IMR-90 (cell line): ENCODE data around the gene FAM149B1. TPM values are rescaled to one million over a fixed set of nuclear protein-coding genes. Genes with fewer than 3 reads are reported as not detected.

Experiments used
- ATAC-seq: fragments of 200-7000 bp; cut with Tn5 transposase; 2 replicates; pipeline ENCODE4 v1.9.1; 2020; ENCODE audit warnings: low read depth, mild to moderate bottlenecking, moderate library complexity
- BruUV-seq: library from RNA; stranded (reverse); fragments of 400-500 nt; replicated peaks from 2 replicates; lab custom pipeline; 2021; lab: Mats Ljungman, UMichigan
- CTCF ChIA-PET: fragments of 300-600 bp; formaldehyde crosslinking; extraction: SDS; loops from one replicate; lab custom pipeline; 2021; ENCODE audit warnings: antibody characterized with exemption; lab: Yijun Ruan, JAX
- POLR2A ChIA-PET: fragments of 300-600 bp; sonication (Branson Sonifier 250); formaldehyde crosslinking; loops from one replicate; lab custom pipeline; 2022; ENCODE audit warnings: antibody characterized with exemption; ENCODE audit not compliant: unreplicated experiment; lab: Charles Lee
- DNase-seq: peaks from one replicate; pipeline ENCODE4 v3.0.0; 2013
- H2AFZ ChIP-seq: replicated peaks from 2 replicates; pipeline ENCODE3; 2013; ENCODE audit warnings: low read length, mild to moderate bottlenecking; ENCODE audit not compliant: poor library complexity
- H2AK5ac ChIP-seq: 2 replicates; pipeline ENCODE4 v1.6.1; 2013; ENCODE audit warnings: low read depth, low read length, inconsistent platforms
- H2AK9ac ChIP-seq: replicated peaks from 2 replicates; pipeline ENCODE3; 2013; ENCODE audit warnings: mild to moderate bottlenecking, low read depth, low read length, moderate library complexity; ENCODE audit not compliant: poor library complexity
- H2BK120ac ChIP-seq: 2 replicates; pipeline ENCODE4 v1.6.1; 2013; ENCODE audit warnings: low read depth, low read length, inconsistent platforms
- H2BK15ac ChIP-seq: 3 replicates; pipeline ENCODE4 v1.6.1; 2013; ENCODE audit warnings: low read depth, low read length, inconsistent platforms
- H2BK20ac ChIP-seq: 2 replicates; pipeline ENCODE4 v1.6.1; 2013; ENCODE audit warnings: low read depth, mild to moderate bottlenecking, inconsistent platforms, low read length, moderate library complexity
- H2BK5ac ChIP-seq: 2 replicates; pipeline ENCODE4 v1.6.1; 2013; ENCODE audit warnings: mild to moderate bottlenecking, low read depth, low read length, inconsistent platforms; ENCODE audit not compliant: poor library complexity, severe bottlenecking
- H3K14ac ChIP-seq: replicated peaks from 2 replicates; pipeline ENCODE4 v1.6.1; 2013; ENCODE audit warnings: low read depth, low read length, inconsistent platforms
- H3K18ac ChIP-seq: 2 replicates; pipeline ENCODE4 v1.6.1; 2013; ENCODE audit warnings: low read depth, low read length, control low read depth
- H3K23ac ChIP-seq: 2 replicates; pipeline ENCODE4 v1.6.1; 2013; ENCODE audit warnings: low read depth, low read length, inconsistent platforms
- H3K27ac ChIP-seq: 2 replicates; pipeline ENCODE4 v1.5.1; 2013; ENCODE audit warnings: mild to moderate bottlenecking, control low read depth, low read length; ENCODE audit not compliant: insufficient read depth
- H3K27me3 ChIP-seq: 2 replicates; pipeline ENCODE4 v1.6.1; 2013; ENCODE audit warnings: low read length; ENCODE audit not compliant: control insufficient read depth, insufficient read depth
- H3K36me3 ChIP-seq: 2 replicates; pipeline ENCODE4 v1.6.1; 2013; ENCODE audit warnings: low read length, mixed read lengths; ENCODE audit not compliant: control insufficient read depth, insufficient read depth
- H3K4ac ChIP-seq: 2 replicates; pipeline ENCODE4 v1.6.1; 2013; ENCODE audit warnings: low read depth, low read length, inconsistent platforms
- H3K4me1 ChIP-seq: 2 replicates; pipeline ENCODE4 v1.6.1; 2013; ENCODE audit warnings: low read length, mixed read lengths; ENCODE audit not compliant: control insufficient read depth, insufficient read depth
- H3K4me2 ChIP-seq: 2 replicates; pipeline ENCODE4 v1.6.1; 2013; ENCODE audit warnings: low read depth, mild to moderate bottlenecking, control low read depth, low read length, moderate library complexity
- H3K4me3 ChIP-seq: 2 replicates; pipeline ENCODE4 v1.5.1; 2013; ENCODE audit warnings: low read depth, mild to moderate bottlenecking, control low read depth, low read length, moderate library complexity; ENCODE audit not compliant: insufficient read depth
- H3K56ac ChIP-seq: 2 replicates; pipeline ENCODE4 v1.6.1; 2013; ENCODE audit warnings: low read length, inconsistent platforms; ENCODE audit not compliant: insufficient read depth; ENCODE audit errors: extremely low read depth
- H3K79me1 ChIP-seq, 2 experiments: 2 replicates each; pipeline ENCODE4 v1.6.1; 2013; ENCODE audit warnings: low read length in 2 of 2, inconsistent platforms in 1 of 2, low read depth in 1 of 2
- H3K9ac ChIP-seq: 2 replicates; pipeline ENCODE4 v1.6.1; 2013; ENCODE audit warnings: low read depth, low read length, control low read depth
- H3K9me1 ChIP-seq: 2 replicates; pipeline ENCODE4 v1.6.1; 2013; ENCODE audit warnings: low read length, inconsistent platforms; ENCODE audit not compliant: insufficient read depth
- H3K9me3 ChIP-seq: 2 replicates; pipeline ENCODE4 v1.6.1; 2013; ENCODE audit warnings: low read length; ENCODE audit not compliant: control insufficient read depth, insufficient read depth
- H4K20me1 ChIP-seq: 2 replicates; pipeline ENCODE4 v1.6.1; 2013; ENCODE audit warnings: low read length, inconsistent platforms; ENCODE audit not compliant: insufficient read depth
- H4K5ac ChIP-seq: 2 replicates; pipeline ENCODE4 v1.6.1; 2013; ENCODE audit warnings: mild to moderate bottlenecking, low read depth, low read length, control low read depth
- H4K8ac ChIP-seq, 2 experiments: 2 replicates each; pipeline ENCODE4 v1.6.1; 2013; ENCODE audit warnings: low read depth in 2 of 2, low read length in 2 of 2, control low read depth in 1 of 2, inconsistent platforms in 1 of 2
- H4K91ac ChIP-seq: 2 replicates; pipeline ENCODE4 v1.6.1; 2013; ENCODE audit warnings: low read depth, low read length, inconsistent platforms; ENCODE audit not compliant: insufficient read depth
- CEBPB ChIP-seq: IDR thresholded peaks from 2 replicates; pipeline ENCODE4 v1.6.1; 2012; ENCODE audit warnings: low read depth, low read length, improper control_type of control experiment
- CHD1 ChIP-seq: IDR thresholded peaks from 2 replicates; pipeline ENCODE4 v1.6.1; 2012; ENCODE audit warnings: low read depth, low read length, improper control_type of control experiment
- FOS ChIP-seq: fragments of 150-350 bp; IDR thresholded peaks from 2 replicates; pipeline ENCODE4 v1.6.1; 2016; ENCODE audit warnings: low read depth, low read length
- MXI1 ChIP-seq: IDR thresholded peaks from 2 replicates; pipeline ENCODE4 v1.6.1; 2012; ENCODE audit warnings: low read depth, mild to moderate bottlenecking, low read length, moderate library complexity, borderline replicate concordance
- NFE2L2 ChIP-seq: fragments of 150-350 bp; IDR thresholded peaks from 2 replicates; pipeline ENCODE4 v1.6.1; 2016; ENCODE audit warnings: low read depth, mild to moderate bottlenecking, low read length
- RAD21 ChIP-seq: IDR thresholded peaks from 2 replicates; pipeline ENCODE4 v1.6.1; 2012; ENCODE audit warnings: low read length, improper control_type of control experiment
- RFX5 ChIP-seq: IDR thresholded peaks from 2 replicates; pipeline ENCODE4 v1.8.0; 2012; ENCODE audit warnings: low read depth, mild to moderate bottlenecking, low read length, moderate library complexity
- SMC3 ChIP-seq: fragments of 150-350 bp; IDR thresholded peaks from 2 replicates; pipeline ENCODE4 v1.6.1; 2016; ENCODE audit warnings: low read depth, mild to moderate bottlenecking, antibody characterized with exemption, low read length, moderate library complexity
- WGBS, 2 experiments: methylation state at CpG; one replicate each; pipeline versions ENCODE4 v1.1.5 to v1.1.7; 2013; ENCODE audit warnings: missing lambda C conversion rate in 2 of 2; ENCODE audit not compliant: insufficient read length in 1 of 2; ENCODE audit errors: extremely low coverage in 2 of 2; 5-methylcytosine and 5-hydroxymethylcytosine counted together
- dilution Hi-C: fragments of 300-500 bp; cut with HindIII; formaldehyde crosslinking; loops from one replicate; pipeline ENCODE4 v1.14.3; 2018; ENCODE audit warnings: low sequenced_read_pairs; ENCODE audit not compliant: unreplicated experiment
- in situ Hi-C: fragments of 300-500 bp; cut with MboI; formaldehyde crosslinking; loops from 3 replicates; pipeline ENCODE4 v1.14.3; 2019; ENCODE audit warnings: low sequenced_read_pairs, inconsistent platforms, mixed read lengths
- intact Hi-C: fragments of 100-400 bp; cut with micrococcal nuclease; formaldehyde crosslinking; loops from 2 replicates; pipeline ENCODE4 v1.10.0; 2022
- polyA plus RNA-seq, 3 experiments: library from polyadenylated mRNA; depleted of rRNA; stranded (reverse); fragments of >200 nt; gene quantifications; 2 replicates each; pipeline ENCODE4 v1.2.3, GENCODE V29; 2012; ENCODE audit warnings: low replicate concordance in 1 of 3
- total RNA-seq: library from RNA; depleted of rRNA; stranded (reverse); fragments of >200 nt; gene quantifications from 2 replicates; pipeline ENCODE4 v1.2.3, GENCODE V29; 2012
- TF ChIP-seq, protein P1 (sequence below): conservative IDR thresholded peaks from 2 replicates; pipeline ENCODE4 v1.5.1; 2012; ENCODE audit warnings: mild to moderate bottlenecking, low read depth, low read length, improper control_type of control experiment
- TF ChIP-seq, protein P2 (sequence below): fragments of 150-350 bp; IDR thresholded peaks from 2 replicates; pipeline ENCODE4 v1.6.1; 2017; ENCODE audit warnings: mild to moderate bottlenecking, antibody characterized with exemption, low read length, low read depth

Gene FAM149B1
- total and polyA plus RNA-seq, 2 of the 4 experiments (the other 2 are of a cell fraction) = 21.7 to 28.3 TPM

DNA sequence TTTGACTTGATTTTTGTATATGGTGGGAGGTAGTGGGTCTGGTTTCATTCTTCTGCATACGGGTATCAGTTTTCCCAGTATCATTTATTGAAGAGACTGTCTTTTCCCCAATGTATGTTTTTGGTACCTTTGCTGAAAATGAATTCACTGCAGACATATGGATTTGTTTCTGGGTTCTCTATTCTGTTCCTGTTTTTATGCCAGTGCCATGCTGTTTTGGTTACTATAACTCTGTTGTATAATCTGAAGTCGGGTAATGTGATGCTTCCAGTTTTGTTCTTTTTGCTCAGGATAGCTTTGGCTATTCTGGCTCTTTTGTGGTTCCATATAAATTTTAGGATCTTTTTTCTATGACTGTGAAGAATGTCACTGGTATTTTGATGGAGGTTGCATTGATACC, 947 bp upstream of the FAM149B1 start:
- Histone ChIP-seq H3K79me1 (peaks cover 24 to 41% of the 10 kb centered on the region in 2 experiments), H4K91ac (no peak overlapping the region), H2BK120ac (no peak overlapping the region), H3K27me3 (no peaks in the 10 kb centered on the region), H4K5ac (no peak overlapping the region), H3K9me1 (no peaks in the 10 kb centered on the region), H3K4ac (no peak overlapping the region), H2AK5ac (no peak overlapping the region), H3K9me3 (no peaks in the 10 kb centered on the region), H3K9ac (no peak overlapping the region), H2BK20ac (no peak overlapping the region), H4K20me1 (peaks cover 5% of the 10 kb centered on the region), H2BK5ac (no peak overlapping the region), H2BK15ac (no peak overlapping the region), H3K23ac (no peak overlapping the region), H3K56ac (no peak overlapping the region), H2AFZ (no peak overlapping the region), H3K4me3 (peak overlapping the region; percentile 79; the same call in 1 of the 2 replicates), H3K14ac (no peak overlapping the region), H3K4me1 (no peaks in the 10 kb centered on the region; the same call in 1 of the 2 replicates), H3K36me3 (peaks cover 7% of the 10 kb centered on the region), H4K8ac (no peak overlapping the region; a peak in 1 of 4 replicates), H3K27ac (no peak overlapping the region), H3K4me2 (peak overlapping the region; percentile 89), H3K18ac (no peak overlapping the region), H2AK9ac (no peak overlapping the region)
- ATAC-seq = no peak
- no peak for DNase-seq
- ChIA-PET CTCF (no interaction called here), POLR2A (interaction anchor here (0.6 kb wide), 1 partner anchor 72 kb away, joined by 18 read pairs; no protein-coding TSS in a partner anchor)
- TSS peak; percentile 64 for BruUV-seq
- no peak for TF ChIP-seq FOS
- TF ChIP-seq, protein P1, sequence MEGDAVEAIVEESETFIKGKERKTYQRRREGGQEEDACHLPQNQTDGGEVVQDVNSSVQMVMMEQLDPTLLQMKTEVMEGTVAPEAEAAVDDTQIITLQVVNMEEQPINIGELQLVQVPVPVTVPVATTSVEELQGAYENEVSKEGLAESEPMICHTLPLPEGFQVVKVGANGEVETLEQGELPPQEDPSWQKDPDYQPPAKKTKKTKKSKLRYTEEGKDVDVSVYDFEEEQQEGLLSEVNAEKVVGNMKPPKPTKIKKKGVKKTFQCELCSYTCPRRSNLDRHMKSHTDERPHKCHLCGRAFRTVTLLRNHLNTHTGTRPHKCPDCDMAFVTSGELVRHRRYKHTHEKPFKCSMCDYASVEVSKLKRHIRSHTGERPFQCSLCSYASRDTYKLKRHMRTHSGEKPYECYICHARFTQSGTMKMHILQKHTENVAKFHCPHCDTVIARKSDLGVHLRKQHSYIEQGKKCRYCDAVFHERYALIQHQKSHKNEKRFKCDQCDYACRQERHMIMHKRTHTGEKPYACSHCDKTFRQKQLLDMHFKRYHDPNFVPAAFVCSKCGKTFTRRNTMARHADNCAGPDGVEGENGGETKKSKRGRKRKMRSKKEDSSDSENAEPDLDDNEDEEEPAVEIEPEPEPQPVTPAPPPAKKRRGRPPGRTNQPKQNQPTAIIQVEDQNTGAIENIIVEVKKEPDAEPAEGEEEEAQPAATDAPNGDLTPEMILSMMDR = no peak
- no peak for TF ChIP-seq MXI1
- TF ChIP-seq RFX5 = no peak
- no peak for TF ChIP-seq NFE2L2
- no peak for TF ChIP-seq CHD1
- no peak for TF ChIP-seq RAD21
- no peak for TF ChIP-seq SMC3
- TF ChIP-seq, protein P2, sequence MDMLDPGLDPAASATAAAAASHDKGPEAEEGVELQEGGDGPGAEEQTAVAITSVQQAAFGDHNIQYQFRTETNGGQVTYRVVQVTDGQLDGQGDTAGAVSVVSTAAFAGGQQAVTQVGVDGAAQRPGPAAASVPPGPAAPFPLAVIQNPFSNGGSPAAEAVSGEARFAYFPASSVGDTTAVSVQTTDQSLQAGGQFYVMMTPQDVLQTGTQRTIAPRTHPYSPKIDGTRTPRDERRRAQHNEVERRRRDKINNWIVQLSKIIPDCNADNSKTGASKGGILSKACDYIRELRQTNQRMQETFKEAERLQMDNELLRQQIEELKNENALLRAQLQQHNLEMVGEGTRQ = no peak
- no peak for TF ChIP-seq CEBPB
- intact Hi-C loops = no loop called here
- WGBS, 2 experiments = no CpG with 5 or more reads among the region's 2 CpGs
- dilution Hi-C loops = no loop called here
- in situ Hi-C loops = no loop called here
